ENCODE measurements around the gene RETREG3. TPM values are rescaled to one million over a fixed set of nuclear protein-coding genes. Genes with fewer than 3 reads are reported as not detected.

Gene RETREG3
- total RNA-seq, 2 donors from 2014 or later, result 51.5 to 55.4 TPM

DNA sequence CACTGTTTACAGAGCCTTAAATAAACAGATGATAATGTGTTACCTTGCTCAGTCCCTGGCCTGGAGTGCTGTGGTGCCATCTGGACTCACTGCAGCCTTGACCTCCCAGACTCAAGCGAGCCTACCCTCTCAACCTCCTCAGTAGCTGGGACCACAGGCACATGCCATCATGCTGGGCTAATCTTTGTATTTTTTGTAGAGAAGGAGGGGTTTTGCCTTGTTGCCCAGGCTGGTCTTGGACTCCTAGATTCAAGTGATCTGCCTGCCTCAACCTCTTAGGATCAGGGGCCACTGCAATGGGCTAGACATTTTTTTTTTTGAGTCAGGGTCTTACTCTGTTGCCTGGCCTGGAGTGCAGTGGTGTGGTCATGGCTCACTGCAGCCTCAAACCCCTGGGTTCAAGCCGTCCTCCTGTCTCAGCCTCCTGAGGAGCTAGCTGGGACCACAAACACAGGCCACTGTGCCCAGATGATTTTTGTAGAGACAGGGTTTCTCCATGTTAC is 78.2 kb downstream of the RETREG3 start:
- Histone ChIP-seq H3K27ac (ENCODE audit: low read depth, low read length) (no peak overlapping the region), H3K9me3 (ENCODE audit: control insufficient read depth, low read length) (peaks cover 13% of the 10 kb centered on the region), H3K4me3 (ENCODE audit: low read length) (no peak overlapping the region), H3K27me3 (ENCODE audit: control insufficient read depth, insufficient read depth, low read length, poor library complexity, severe bottlenecking) (no peaks in the 10 kb centered on the region), H3K9ac (ENCODE audit: extremely low read depth, low read length, poor library complexity, severe bottlenecking) (no peak overlapping the region), H3K4me1 (ENCODE audit: control insufficient read depth, insufficient read depth, low read length) (peaks cover 4% of the 10 kb centered on the region), H3K36me3 (ENCODE audit: control insufficient read depth, insufficient read depth, low read length) (no peaks in the 10 kb centered on the region)
- H3K27me3 Mint-ChIP-seq (ENCODE audit: insufficient read depth), result peaks cover 2% of the 10 kb centered on the region
- WGBS, 2 experiments (ENCODE audit: insufficient coverage in 1 of 2, insufficient read length in 1 of 2), result 94 to 100% methylated on average over 1 to 2 of the region's 2 CpGs
- TF ChIP-seq CTCF (conservative IDR thresholded peaks at IDR 0.05), result no peak
- no peaks in the 10 kb centered on the region for H3K36me3 Mint-ChIP-seq (ENCODE audit: low read depth)
- no peak for DNase-seq
- peak overlapping the region; percentile 86 for H3K27ac Mint-ChIP-seq
- no peak overlapping the region for H3K4me3 Mint-ChIP-seq
- H3K4me1 Mint-ChIP-seq, result peaks cover 24% of the 10 kb centered on the region
- peaks cover 13% of the 10 kb centered on the region for H3K9me3 Mint-ChIP-seq

Other genes starting within 250 kb of the RETREG3 start
- 10 to 100 TPM; 27.5 to 32.4 TPM for gene STAT3, start 220.9 kb downstream of the RETREG3 start, total RNA-seq
- gene CAVIN1, start 186.1 kb downstream of the RETREG3 start, total RNA-seq, result 1 to 10 TPM in 1 of 2 donors, under 1 TPM in 1; 0.51 to 3.1 TPM
- gene ATP6V0A1, start 150.5 kb downstream of the RETREG3 start, total RNA-seq, result 10 to 100 TPM; 45.2 to 53.1 TPM
- 10 to 100 TPM; 29.1 to 31.5 TPM for gene NAGLU, start 73.1 kb downstream of the RETREG3 start, total RNA-seq
- gene HSD17B1, start 56.5 kb downstream of the RETREG3 start, total RNA-seq, result 1 to 10 TPM; 2.4 to 2.8 TPM
- gene COASY, start 47.2 kb downstream of the RETREG3 start, total RNA-seq, result 10 to 100 TPM; 97.7 to 99.4 TPM
- 10 to 100 TPM; 37.1 to 38.5 TPM for gene MLX, start 42.3 kb downstream of the RETREG3 start, total RNA-seq
- 10 to 100 TPM; 27.8 to 38.6 TPM for gene PSMC3IP, start 31.6 kb downstream of the RETREG3 start, total RNA-seq
- gene TUBG1, start 309 bp upstream of the RETREG3 start, total RNA-seq, result 100 to 1,000 TPM in 1 of 2 donors, 10 to 100 TPM in 1; 94.2 to 124 TPM
- 10 to 100 TPM; 32.4 to 38.0 TPM for gene TUBG2, start 49.9 kb upstream of the RETREG3 start, total RNA-seq
- gene PLEKHH3, start 67.6 kb upstream of the RETREG3 start, total RNA-seq, result 10 to 100 TPM; 13.7 to 24.3 TPM
- 1 to 10 TPM in 1 of 2 donors, under 1 TPM in 1; 0.70 to 1.7 TPM for gene CCR10, start 72.5 kb upstream of the RETREG3 start, total RNA-seq
- gene CNTNAP1, start 73.2 kb upstream of the RETREG3 start, total RNA-seq, result 10 to 100 TPM in 1 of 2 donors, 1 to 10 TPM in 1; 9.9 to 18.9 TPM
- gene EZH1, start 135.7 kb upstream of the RETREG3 start, total RNA-seq, result 10 to 100 TPM; 26.0 to 27.2 TPM
- 1 to 10 TPM; 4.9 to 5.1 TPM for gene RAMP2, start 151.9 kb upstream of the RETREG3 start, total RNA-seq
- gene VPS25, start 164.1 kb upstream of the RETREG3 start, total RNA-seq, result 100 to 1,000 TPM; 114 to 126 TPM
- gene WNK4, start 171.2 kb upstream of the RETREG3 start, total RNA-seq, result 1 to 10 TPM; 2.1 to 3.3 TPM
- gene COA3, start 189.3 kb upstream of the RETREG3 start, total RNA-seq, result 10 to 100 TPM; 64.6 to 67.8 TPM
- gene CNTD1, start 189.5 kb upstream of the RETREG3 start, total RNA-seq, result not detected
- gene BECN1, start 214.9 kb upstream of the RETREG3 start, total RNA-seq, result 10 to 100 TPM; 59.9 to 60.6 TPM
- 100 to 1,000 TPM; 153 to 178 TPM for gene PSME3, start 224.0 kb upstream of the RETREG3 start, total RNA-seq
- gene AOC2, start 235.2 kb upstream of the RETREG3 start, total RNA-seq, result 1 to 10 TPM; 3.7 to 3.8 TPM
- gene AOC3, start 241.8 kb upstream of the RETREG3 start, total RNA-seq, result 1 to 10 TPM; 1.3 to 1.9 TPM